Measurements from ENCODE around the gene TAF6. TPM values are rescaled to one million over a fixed set of nuclear protein-coding genes. Genes with fewer than 3 reads are reported as not detected.

The TAF6 gene
- total RNA-seq, 6 experiments from 2014 or later, result 66.4 to 78.6 (median 77.4) TPM

DNA sequence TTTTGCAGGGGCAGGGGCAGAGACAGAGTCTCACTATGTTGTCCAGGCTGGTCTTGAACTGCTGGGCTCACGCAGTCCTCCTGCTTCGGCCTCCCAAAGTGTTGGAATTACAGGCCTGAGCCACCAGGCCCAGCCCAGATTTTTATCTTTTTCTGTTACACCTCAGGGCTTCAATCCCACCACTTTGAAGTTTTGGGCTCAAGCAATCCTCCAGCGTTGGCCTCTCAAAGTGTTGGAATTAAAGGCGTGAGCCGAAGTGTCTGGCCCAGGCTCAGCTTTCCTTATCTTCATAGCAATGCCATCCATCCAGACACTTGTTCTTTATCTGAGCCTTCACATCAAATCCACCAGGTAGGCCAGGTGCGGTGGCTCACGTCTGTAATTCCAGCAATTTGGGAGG, 4.1 kb downstream of the TAF6 start:
- H3K9me3 Mint-ChIP-seq, result no peaks in the 10 kb centered on the region
- H3K4me3 Mint-ChIP-seq, result no peak overlapping the region
- peaks cover under 1% of the 10 kb centered on the region; the same call in 1 of the 2 replicates for H3K4me1 Mint-ChIP-seq (ENCODE audit: low read depth)

DNA sequence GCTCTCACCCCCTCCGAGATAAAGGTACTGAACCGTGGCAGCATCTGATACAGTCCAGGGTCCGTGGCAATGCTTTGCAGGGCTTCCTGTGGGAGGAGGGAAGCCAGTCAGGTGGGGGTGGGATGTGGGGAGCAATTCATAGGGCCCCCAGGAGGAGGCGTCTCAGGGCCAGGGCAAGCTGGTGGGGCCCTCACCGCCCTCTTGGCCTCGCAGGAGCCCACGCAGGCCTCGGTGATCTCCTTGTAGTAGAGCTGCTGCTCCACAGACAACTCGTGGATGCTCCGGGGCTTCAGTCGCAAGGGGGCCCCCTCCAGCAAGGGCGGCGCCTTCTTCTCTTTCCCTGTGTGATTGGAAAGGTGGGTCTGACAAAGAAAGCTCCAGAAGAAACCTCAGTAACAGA, 7.2 kb downstream of the TAF6 start:
- Mint-ChIP-seq H3K9me3 (no peaks in the 10 kb centered on the region), H3K36me3 (ENCODE audit: low read depth) (peaks cover 28% of the 10 kb centered on the region), H3K4me1 (ENCODE audit: low read depth) (no peaks in the 10 kb centered on the region), H3K27me3 (ENCODE audit: insufficient read depth) (no peaks in the 10 kb centered on the region), H3K4me3 (no peak overlapping the region), H3K27ac (no peak overlapping the region)
- no peak for DNase-seq
- TF ChIP-seq, protein P1, sequence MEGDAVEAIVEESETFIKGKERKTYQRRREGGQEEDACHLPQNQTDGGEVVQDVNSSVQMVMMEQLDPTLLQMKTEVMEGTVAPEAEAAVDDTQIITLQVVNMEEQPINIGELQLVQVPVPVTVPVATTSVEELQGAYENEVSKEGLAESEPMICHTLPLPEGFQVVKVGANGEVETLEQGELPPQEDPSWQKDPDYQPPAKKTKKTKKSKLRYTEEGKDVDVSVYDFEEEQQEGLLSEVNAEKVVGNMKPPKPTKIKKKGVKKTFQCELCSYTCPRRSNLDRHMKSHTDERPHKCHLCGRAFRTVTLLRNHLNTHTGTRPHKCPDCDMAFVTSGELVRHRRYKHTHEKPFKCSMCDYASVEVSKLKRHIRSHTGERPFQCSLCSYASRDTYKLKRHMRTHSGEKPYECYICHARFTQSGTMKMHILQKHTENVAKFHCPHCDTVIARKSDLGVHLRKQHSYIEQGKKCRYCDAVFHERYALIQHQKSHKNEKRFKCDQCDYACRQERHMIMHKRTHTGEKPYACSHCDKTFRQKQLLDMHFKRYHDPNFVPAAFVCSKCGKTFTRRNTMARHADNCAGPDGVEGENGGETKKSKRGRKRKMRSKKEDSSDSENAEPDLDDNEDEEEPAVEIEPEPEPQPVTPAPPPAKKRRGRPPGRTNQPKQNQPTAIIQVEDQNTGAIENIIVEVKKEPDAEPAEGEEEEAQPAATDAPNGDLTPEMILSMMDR (IDR thresholded peaks at IDR 0.05), result peak; percentile 20; the same call in 1 of the 2 replicates

More for the DNA sequence above, 4.1 kb downstream of the TAF6 start:
- no peak for DNase-seq
- no peaks in the 10 kb centered on the region; the same call in 1 of the 2 replicates for H3K27me3 Mint-ChIP-seq (ENCODE audit: insufficient read depth)
- H3K27ac Mint-ChIP-seq, result no peak overlapping the region
- TF ChIP-seq, protein P1 (IDR thresholded peaks at IDR 0.05), result no peak
- peaks cover 29% of the 10 kb centered on the region for H3K36me3 Mint-ChIP-seq (ENCODE audit: low read depth)

DNA sequence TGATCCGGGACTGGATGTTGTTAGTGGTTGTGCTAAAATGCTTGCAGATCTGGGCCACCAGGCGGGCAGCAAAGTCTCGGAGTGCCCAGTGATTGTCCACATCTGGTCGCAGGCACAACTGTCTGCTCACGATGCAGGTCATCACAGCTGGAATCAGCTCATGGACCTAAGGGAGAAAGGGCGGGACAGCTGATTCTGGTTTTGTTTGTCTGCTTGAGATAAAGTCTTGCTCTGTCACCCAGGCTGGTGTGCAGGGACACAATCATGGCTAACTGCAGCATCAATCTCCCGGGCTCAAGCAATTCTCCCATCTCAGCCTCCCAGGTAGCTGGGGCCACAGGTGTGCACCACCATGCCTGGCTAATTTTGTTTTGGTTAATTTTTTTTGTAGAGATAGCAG, 8.0 kb downstream of the TAF6 start:
- TF ChIP-seq, protein P1 (IDR thresholded peaks at IDR 0.05), result no peak
- H3K4me1 Mint-ChIP-seq (ENCODE audit: low read depth), result no peaks in the 10 kb centered on the region
- H3K36me3 Mint-ChIP-seq (ENCODE audit: low read depth), result peaks cover 32% of the 10 kb centered on the region
- no peak overlapping the region for H3K4me3 Mint-ChIP-seq
- DNase-seq, result no peak
- H3K9me3 Mint-ChIP-seq, result no peaks in the 10 kb centered on the region
- H3K27ac Mint-ChIP-seq, result no peak overlapping the region
- no peaks in the 10 kb centered on the region for H3K27me3 Mint-ChIP-seq (ENCODE audit: insufficient read depth)

DNA sequence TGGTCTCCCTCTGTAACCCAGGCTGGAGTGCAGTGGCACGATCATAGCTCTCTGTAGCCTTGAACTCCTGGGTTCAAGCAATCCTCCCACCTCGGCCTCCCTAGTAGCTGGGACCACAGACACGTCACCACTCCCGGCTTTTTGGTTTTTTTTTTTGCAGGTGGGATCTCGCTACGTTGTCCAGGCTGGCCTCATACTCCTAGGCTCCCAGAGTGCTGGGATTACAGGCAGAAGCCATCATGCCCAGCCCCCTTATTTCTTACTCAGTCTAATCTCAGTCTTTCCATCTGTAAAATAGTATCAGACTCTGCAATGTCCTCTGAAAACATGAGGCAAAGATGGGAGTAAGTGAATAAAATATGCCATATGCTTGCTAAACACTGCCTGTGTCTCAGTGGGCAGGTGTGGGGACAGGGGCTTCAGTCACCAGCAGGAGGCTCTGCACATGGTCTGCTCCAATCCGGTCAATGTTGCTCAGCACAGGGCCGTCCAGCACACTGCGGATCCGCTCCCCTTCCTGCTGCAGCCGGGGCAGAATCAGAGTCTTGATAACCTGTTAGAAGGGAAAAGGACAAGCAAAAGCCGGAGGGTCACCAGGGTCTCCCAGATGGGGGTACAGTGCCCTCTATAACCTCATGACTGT, 9.5 kb downstream of the TAF6 start:
- no peak overlapping the region for H3K27ac Mint-ChIP-seq
- H3K4me3 Mint-ChIP-seq, result no peak overlapping the region
- no peak for DNase-seq
- TF ChIP-seq, protein P1 (IDR thresholded peaks at IDR 0.05), result peak; percentile 27; the same call in 1 of the 2 replicates
- no peaks in the 10 kb centered on the region for H3K27me3 Mint-ChIP-seq (ENCODE audit: insufficient read depth)
- no peaks in the 10 kb centered on the region for H3K4me1 Mint-ChIP-seq (ENCODE audit: low read depth)
- no peaks in the 10 kb centered on the region for H3K9me3 Mint-ChIP-seq
- H3K36me3 Mint-ChIP-seq (ENCODE audit: low read depth), result peaks cover 27% of the 10 kb centered on the region

DNA sequence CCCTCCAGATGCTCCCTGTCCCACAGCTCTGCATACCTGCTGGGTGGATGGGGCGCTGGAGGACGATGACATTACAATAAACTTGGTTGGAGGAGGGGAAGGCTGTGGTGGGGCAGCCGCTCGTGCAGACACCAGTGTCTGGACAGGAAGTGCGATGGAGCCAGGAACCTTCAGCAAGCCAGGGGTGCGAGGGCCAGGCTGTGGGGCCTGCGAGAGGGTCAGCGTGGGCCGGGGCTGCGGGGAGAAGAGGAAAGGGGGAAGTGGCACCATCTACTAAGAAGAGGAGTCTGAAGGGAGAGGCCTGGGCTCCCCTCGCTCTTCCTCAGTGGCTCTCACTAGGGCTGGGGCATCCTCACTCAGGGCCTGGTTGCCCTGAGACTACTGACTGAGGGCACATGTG, 11.3 kb downstream of the TAF6 start:
- Mint-ChIP-seq H3K4me3 (no peak overlapping the region), H3K4me1 (ENCODE audit: low read depth) (peaks cover 13% of the 10 kb centered on the region), H3K27me3 (ENCODE audit: insufficient read depth) (no peaks in the 10 kb centered on the region), H3K27ac (no peak overlapping the region), H3K9me3 (no peaks in the 10 kb centered on the region), H3K36me3 (ENCODE audit: low read depth) (peaks cover 32% of the 10 kb centered on the region)
- no peak for DNase-seq
- TF ChIP-seq, protein P1 (IDR thresholded peaks at IDR 0.05), result no peak

Data from HFFc6 (cell line).